ENCODE measurements around the gene HOXD3.

HOXD3 gene

DNA sequence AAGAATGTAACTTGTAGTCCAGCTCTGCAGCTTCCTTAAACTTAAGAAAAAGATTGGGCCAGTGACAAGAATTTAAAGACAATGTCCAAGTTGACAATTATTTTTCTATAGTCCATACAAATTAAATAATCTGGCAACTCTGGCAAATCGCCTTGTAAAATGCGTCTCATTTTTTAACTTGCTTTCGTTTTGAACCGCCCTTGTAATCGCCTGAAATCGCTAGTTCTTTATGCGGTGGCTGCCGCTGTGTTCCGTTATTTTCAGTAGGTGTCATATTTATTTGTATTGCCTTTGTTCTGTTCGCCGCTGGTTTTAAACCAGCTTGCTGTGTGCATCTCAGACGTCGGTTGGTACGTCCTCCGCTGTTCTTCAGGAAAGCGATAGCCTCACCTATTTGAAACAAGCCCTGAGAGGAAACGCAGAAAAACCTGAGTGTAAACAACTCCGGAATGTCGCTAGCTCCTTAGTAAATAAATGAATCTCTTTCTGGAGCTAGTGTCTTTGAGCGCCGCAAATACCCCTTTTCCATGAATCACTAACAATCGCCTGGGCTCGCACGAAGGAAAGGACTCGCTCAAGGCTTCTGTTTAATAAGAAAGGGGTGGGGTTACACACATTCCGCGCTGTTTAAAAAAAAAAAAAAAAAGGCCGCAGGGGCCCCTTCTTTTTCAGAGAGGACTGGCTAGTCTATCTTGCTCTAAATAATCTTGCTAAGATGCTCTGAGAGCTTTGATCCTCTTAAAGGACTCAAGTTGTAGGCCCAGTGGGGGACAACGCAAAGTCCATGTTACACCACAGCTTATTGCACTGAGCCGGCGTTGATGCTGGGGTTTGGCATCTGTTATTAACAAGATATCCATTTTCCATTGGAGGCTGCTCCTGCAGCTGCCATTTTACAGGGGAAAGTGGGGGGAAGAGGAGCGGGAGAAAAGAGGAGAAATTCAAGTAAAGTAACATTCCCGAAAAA lies 24.6 kb upstream of the HOXD3 start:
- in situ Hi-C loops (cut with HindIII; ENCODE audit: low sequenced_read_pairs) = loop anchor here (25.0 kb wide), 1 partner anchor 505 kb away; no protein-coding TSS in a partner anchor

DNA sequence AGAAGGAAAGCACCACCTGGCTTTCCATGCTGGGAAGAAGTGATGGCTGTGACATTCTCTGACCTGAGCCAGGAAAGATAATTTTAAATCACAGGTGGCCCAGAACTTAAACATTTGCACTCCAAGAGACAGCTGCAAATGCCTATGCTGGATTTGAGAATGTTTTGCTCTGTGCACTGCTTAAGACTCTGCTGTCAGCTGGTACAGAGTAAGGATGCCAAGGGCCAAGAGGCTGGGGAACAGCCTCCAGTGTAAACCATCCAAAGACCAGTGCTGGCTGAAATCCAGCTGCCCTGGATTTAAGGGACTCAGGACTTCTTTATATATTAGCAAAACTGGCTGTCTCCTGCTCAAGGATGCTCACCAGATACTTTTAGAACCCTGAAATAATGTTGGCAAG lies 23.7 kb upstream of the HOXD3 start:
- in situ Hi-C loops (cut with HindIII; ENCODE audit: low sequenced_read_pairs) = loop anchor here (25.0 kb wide), 1 partner anchor 504 kb away; no protein-coding TSS in a partner anchor

DNA sequence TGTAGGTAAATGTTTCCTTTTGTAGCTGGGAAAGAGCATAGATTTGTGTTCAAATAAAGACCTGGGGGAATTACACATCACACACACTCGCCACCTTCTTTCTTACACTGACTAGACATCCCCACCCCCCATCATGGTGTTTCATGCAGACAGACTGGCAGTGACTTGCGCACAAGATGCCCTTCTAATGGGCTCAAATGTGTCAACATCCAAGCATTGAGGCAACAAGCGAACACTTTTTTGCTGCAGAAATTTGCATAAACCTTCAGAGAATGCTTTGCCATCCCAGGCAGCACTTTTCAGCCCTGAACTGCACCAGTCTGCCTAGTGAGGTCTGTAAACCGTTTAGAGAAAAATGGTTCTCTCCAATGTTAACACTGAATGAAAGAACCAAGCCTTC lies 23.1 kb upstream of the HOXD3 start:
- in situ Hi-C loops (cut with HindIII; ENCODE audit: low sequenced_read_pairs) = loop anchor here (25.0 kb wide), 1 partner anchor 503 kb away; no protein-coding TSS in a partner anchor

DNA sequence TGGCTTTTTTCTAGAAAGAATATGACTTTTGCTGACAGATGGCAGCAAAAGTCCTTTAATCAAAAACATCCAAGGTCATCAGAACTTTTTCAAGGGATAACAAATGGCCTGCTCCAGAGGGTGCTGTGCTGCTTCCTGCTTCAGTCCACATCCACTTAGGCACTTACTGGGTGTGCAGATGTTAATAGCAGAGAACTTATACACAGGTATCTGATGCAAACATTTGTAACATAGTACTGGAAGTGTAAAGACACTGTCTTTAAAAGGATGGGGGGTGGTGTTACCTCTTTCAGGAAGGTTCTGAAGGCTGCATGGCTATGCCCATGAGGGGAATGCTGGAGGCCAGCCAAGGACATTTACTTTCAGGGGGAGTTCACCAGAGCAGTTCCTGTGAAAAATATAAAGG lies 22.1 kb upstream of the HOXD3 start:
- in situ Hi-C loops (cut with HindIII; ENCODE audit: low sequenced_read_pairs) = loop anchor here (25.0 kb wide), 1 partner anchor 502 kb away; no protein-coding TSS in a partner anchor

DNA sequence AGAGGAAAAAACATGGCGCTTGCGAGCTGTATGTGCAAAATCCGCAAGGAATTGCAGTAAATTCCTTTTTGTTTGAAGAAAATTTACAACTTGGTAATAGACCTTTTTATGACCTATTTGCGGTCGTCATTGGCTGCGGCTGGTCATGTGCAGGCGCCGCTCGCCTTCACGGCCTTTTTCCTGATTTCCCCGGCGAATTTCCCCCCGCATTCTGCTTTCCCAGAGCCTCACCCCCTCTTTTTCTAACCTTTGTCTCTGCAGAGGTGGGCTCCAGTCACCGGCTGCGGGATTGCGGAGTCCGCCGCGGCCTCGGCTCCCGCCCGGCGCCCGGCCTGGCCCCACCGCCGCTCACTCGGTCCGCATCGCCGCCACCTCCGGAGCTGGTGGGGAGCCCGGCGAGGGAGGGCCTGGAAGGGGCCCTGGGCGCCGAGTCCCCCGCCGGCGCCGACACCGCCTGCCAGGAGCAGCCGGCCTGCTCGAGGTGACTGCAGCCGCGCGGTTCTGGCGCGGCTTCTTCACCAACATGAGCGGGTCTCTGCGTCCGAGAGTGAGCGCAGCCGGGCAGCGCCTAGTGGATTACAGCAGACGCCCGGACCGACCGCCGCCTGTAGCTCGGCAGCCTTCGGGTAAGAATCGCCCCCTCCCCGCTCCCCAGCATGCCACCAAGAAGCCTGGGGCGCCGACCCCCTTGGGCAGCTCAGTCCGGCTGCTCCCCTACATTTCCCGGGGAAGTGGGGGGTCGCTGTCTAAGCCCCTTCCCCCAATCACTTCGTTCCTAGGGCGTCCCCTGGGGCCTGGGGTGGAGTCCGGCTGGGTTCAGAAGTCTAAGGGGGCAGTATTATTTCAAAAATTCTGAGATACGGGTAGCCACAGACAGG lies 20.5 kb upstream of the HOXD3 start:
- in situ Hi-C loops (cut with HindIII; ENCODE audit: low sequenced_read_pairs) = loop anchor here (25.0 kb wide), 1 partner anchor 501 kb away; no protein-coding TSS in a partner anchor

DNA sequence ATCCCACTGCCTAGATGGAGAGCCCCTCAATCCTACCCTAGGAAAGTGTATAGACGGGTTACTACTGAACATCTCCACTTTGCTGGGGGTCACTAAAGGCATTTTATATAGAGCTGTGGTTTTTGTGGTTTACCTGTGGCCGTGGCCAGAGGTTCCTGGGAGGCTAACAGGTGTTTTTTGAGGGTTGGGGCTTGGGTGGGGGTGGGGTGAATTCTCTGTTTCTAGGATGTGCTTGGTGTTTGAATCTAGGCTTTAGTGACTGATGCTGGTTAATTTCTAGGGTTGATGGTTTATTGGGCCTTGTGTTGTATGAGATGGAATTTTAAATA lies 19.9 kb upstream of the HOXD3 start:
- in situ Hi-C loops (cut with HindIII; ENCODE audit: low sequenced_read_pairs) = loop anchor here (25.0 kb wide), 1 partner anchor 500 kb away; no protein-coding TSS in a partner anchor

DNA sequence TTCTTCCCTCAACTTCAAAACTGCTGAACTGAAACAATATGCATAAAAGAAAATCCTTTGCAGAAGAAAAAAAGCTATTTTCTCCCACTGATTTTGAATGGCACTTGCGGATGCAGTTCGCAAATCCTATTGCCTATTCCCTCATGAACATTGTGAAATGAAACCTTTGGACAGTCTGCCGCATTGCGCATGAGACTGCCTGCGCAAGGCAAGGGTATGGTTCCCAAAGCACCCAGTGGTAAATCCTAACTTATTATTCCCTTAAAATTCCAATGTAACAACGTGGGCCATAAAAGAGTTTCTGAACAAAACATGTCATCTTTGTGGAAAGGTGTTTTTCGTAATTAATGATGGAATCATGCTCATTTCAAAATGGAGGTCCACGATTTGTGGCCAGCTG lies 19.2 kb upstream of the HOXD3 start:
- in situ Hi-C loops (cut with HindIII; ENCODE audit: low sequenced_read_pairs) = loop anchor here (25.0 kb wide), 1 partner anchor 499 kb away; no protein-coding TSS in a partner anchor

DNA sequence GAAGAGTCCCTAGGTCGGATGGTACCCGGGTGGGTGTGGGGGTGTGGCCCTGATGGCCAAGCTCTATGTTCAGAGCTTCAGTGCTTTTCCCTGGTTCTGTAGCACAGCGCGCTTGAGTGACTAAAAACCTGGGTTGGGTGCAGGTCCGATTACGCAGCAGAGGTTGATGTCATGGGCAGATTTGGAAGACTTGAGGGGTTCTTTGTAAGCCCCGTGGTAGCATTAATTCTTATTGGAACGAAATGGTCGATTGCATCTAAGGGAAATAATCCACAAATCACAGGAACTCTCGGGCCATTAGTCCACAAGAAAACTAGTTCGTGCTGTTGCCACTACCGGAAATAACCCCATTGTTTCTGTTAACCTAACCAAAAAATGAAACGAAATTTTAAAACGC lies 18.6 kb upstream of the HOXD3 start:
- in situ Hi-C loops (cut with HindIII; ENCODE audit: low sequenced_read_pairs) = loop anchor here (25.0 kb wide), 1 partner anchor 499 kb away; no protein-coding TSS in a partner anchor

DNA sequence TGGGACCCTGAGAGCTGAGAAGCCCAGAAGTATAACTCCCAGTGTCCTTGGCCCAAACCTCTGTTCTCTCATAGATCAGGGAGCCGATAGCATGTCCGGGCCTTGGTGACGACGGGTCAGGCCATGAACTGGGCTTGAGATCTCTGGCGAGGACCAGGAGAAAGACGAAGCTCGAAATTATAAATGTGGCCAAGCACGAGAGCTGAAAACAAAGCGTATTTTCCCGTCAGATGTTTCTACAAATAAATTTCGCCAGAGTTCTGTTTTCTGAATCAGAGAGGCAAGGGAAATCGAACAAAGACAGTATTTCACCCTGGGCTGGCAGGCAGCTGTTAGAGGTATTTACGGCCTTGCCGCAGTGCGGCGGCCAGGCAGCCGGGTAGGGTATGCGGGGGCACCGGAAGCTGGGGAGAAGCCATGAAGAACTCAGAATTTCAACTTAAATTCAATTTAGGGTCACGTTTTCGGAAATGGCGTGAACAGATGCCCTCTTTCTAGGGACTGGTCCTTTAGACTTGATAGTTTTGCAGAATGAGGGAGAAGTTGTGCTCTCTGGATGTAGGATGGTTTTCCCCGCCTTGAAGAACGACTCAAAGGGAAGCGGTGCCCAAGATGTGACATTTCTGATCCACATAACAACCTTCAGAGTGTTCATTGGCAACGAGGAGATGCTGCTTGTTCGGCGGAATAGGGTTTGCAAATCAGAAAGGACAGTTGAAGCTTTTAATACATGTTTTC lies 18.0 kb upstream of the HOXD3 start:
- in situ Hi-C loops (cut with HindIII; ENCODE audit: low sequenced_read_pairs) = loop anchor here (25.0 kb wide), 1 partner anchor 498 kb away; no protein-coding TSS in a partner anchor

DNA sequence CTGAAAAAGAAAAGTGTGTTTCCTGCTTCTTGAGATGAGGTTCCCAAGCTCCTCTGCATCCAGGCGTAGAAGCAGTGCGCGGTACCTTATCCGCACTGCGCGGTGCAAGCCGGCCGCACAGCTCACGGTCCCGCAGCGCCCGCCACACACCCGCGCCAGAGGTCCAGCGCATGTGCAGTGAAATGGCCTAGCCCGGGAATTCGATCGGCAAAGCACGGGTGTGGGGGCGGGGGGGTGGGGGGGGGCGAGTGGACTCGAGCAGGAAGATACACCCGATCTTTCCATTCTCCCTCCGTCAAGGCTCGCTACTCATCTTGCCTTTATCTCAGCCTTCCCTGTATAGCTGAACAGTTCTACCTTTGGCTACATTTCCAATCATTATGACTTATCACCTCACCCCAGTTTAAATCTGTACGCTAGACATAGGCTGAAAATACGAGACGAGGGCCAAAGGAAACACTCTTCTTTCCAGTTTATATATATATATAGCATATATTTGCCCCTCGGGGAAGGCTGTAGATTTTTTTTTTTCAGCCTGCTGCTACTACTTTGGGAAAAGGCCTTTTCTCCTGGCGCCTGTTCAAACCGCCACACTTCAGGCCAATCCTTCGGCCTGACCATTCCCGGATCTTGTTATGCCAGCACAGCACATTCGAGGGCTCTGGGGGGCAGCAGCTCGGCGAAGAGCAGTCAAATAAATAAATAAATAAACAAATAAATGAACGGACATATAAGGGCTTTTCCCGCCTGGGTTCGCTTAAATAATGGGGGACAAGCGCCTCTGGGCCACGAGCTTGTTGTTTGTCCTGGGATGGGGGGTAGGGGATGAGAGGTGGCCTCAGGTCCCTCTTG lies 17.2 kb upstream of the HOXD3 start:
- in situ Hi-C loops (cut with HindIII; ENCODE audit: low sequenced_read_pairs) = loop anchor here (25.0 kb wide), 1 partner anchor 497 kb away; no protein-coding TSS in a partner anchor

DNA sequence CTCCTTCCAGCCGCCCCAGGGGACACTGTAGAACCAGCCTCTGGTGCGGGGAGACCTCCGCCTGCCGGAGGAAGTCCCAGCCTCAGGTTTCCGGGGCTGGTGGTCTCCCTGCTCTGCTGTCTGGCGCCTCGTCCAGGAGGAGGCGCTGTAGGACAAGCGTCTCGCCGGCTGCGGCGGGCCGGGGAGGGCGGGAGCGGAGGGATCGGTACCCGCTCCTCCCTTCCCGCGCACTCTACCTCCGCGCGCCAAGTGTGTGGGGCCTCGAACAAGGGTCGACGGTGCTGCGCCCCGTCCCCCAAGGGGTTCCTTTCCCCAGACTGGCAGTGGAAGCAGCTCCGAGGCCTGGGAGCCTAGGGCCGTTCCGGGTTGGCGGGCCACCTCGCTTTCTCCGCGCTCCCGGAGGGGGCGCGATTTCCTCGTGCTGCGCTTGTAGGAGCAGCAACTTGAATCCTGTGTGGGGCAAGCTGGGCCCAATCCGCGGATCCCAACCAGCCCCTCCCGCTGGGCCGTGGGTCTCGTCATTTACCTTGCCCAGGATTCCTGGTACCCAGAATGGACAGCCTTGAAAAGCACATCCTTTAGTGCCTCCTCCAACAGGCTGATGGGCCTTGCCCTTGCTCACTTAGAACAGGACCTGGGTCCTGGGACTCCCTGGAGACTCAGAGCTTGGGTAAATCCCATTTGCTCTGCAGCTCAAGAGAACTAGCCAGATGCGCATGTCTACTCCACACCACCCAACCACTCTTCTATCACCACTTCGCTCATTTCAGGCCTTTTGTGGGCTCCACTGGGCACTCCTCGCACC lies 16.4 kb upstream of the HOXD3 start:
- in situ Hi-C loops (cut with HindIII; ENCODE audit: low sequenced_read_pairs) = loop anchor here (25.0 kb wide), 1 partner anchor 497 kb away; no protein-coding TSS in a partner anchor

DNA sequence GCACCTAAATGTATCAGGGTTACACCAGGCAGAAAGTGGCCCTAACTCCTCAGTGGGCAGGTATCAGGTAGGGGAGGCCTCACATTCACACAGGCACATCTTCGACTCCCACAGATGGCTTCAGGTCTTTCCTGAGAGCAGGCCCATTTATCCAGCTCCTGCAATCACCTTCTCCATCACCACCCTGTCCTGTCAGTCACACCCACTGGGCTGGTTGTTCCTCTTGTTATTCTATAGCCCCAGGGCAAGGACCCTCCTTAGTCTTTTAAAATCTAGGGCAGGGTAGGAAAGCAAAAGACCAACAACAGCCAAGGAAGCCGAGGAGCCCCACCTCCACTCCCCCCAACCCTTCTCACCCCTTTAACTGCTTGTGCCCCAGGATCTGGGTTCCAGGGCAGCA lies 14.8 kb upstream of the HOXD3 start:
- in situ Hi-C loops (cut with HindIII; ENCODE audit: low sequenced_read_pairs) = loop anchor here (25.0 kb wide), 1 partner anchor 495 kb away; no protein-coding TSS in a partner anchor

DNA sequence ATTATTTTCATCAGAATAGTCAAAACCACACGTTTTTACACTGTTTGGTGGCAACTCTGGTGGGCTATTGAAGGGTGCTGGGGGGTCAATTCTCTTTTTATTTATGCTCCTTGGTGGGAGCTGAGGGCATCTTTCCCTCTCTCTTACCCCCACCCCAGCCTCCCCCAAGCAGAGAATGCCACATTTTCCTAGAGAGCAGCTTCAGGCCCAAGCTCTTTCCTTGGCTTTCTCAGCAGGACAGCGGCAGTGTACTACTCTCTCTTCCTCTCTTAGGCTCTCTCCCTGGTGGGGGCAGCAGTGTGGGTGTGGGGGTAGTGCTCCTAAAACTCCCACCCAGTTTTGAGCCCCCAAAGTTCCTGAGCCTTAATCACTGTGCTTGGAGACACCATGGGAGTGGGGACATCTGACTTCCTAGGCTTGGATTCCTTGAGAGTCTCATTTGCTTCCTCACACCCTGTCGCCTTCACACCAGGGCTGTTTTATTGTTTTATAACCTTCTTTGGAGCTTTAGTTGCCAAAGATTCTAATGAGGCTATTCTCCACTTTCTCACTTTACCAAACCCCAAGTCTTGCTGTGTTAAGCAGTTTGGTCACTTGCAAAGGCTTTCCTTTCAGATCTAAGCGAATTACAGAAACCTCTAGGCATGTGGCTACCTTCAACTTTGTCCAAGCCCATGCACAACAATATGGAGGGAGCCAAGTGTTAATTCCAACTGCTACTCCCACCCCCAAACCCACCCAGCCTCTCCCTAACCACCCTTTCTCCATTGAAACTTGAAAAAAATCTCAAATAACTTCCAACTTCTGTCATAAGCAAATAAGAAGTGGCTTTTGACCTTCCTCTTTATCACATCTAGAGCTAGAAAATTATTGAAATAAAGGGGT lies 11.8 kb upstream of the HOXD3 start:
- in situ Hi-C loops (cut with HindIII; ENCODE audit: low sequenced_read_pairs) = loop anchor here (25.0 kb wide), 1 partner anchor 492 kb away; no protein-coding TSS in a partner anchor

DNA sequence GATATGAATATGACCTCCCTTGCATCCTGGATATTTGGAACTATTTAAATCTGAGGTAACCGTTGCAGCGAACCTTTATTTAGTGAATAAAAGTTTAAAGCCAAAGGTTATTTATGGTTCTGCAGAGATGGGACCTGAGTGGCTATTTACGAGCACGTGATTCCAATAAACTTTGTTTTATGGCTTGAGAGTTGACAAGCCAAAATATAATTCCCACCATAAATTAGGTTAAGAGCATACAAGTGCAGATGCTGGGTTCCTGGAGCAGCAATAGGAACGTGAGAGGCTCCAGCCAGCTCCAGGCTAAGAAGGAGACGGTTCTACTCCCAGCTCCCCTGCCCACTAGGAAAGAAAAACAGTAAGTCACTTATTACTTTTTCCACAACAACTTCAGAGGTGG lies 11.0 kb upstream of the HOXD3 start:
- in situ Hi-C loops (cut with HindIII; ENCODE audit: low sequenced_read_pairs) = loop anchor here (25.0 kb wide), 1 partner anchor 491 kb away; no protein-coding TSS in a partner anchor

DNA sequence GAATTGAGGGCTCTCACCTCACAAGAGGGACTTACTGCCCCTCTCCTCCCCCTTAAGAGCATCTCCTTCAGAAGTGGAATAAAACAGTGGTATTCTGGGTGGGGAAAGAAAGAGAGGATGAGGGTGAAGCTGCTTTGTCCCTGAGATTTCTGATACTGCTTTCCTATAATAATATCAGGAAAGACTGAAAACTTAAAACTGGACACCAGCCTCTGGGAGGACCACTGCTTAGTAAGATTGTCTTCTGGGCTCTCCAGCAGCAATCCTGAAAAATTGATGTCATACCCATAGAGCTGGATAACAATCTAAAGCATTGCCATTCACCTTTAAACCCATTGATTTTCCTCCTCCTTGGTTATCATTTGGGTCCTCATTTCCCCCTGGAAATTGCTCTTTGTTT lies 10.5 kb upstream of the HOXD3 start:
- in situ Hi-C loops (cut with HindIII; ENCODE audit: low sequenced_read_pairs) = loop anchor here (25.0 kb wide), 1 partner anchor 491 kb away; no protein-coding TSS in a partner anchor

DNA sequence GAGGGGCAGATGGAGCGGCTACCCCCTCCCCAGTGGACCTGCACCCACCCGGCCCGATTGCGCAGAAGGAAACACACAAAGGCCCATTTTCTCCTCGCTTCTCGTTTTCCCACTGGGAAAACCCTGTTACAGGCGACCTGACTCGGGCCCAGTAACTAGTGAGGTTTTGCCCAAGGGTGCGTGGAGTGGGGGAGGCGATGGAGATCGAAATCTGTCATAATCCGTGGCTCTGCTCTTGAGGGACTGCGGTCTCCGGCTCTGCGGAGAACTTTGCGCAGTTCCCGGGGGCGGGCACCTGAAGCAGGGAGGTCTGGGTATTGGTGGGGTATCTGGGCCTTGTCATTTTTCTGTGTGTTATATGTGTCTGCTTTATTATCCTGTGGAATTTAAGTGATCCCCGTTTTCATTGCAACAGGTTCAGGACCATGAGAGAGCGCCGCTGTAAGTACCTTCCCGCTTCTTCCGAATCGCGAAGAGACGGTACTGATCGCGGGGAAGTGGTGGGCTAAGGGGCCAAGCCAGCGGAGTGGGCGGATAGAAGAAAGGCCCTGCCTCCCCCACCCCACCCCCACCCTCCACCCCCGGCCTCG lies 9.8 kb upstream of the HOXD3 start:
- in situ Hi-C loops (cut with HindIII; ENCODE audit: low sequenced_read_pairs) = loop anchor here (25.0 kb wide), 1 partner anchor 490 kb away; no protein-coding TSS in a partner anchor

Measured in DLD1 (cell line).